ENCODE results near the gene ETS1.

The ETS1 gene

GRCh38 chr11:128590587-128590986, 3.2 kb upstream of the ETS1 start:
- Mint-ChIP-seq H3K4me3 (no peak overlapping the region), H3K9me3 (no peaks in the 10 kb centered on the region), H3K27ac (no peak overlapping the region), H3K36me3 (no peaks in the 10 kb centered on the region), H3K4me1 (peaks cover 6% of the 10 kb centered on the region)
- no peak for DNase-seq (ENCODE audit: low spot score in 2 of 2)
- no peak for ATAC-seq

- H3K36me3 Mint-ChIP-seq: no peaks in the 10 kb centered on the region
- ATAC-seq (no peak), DNase-seq (ENCODE audit: low spot score in 2 of 2) (no peak)
- H3K9me3 Mint-ChIP-seq: no peaks in the 10 kb centered on the region
- no peak overlapping the region for H3K4me3 Mint-ChIP-seq
- no peak overlapping the region for H3K27ac Mint-ChIP-seq
- peaks cover 11% of the 10 kb centered on the region for H3K4me1 Mint-ChIP-seq
Measured at GRCh38 chr11:128589998-128590397, 2.6 kb upstream of the ETS1 start.

- DNase-seq (ENCODE audit: low spot score in 2 of 2) (no peak), ATAC-seq (no peak)
- Mint-ChIP-seq H3K36me3 (no peaks in the 10 kb centered on the region), H3K4me1 (peaks cover 19% of the 10 kb centered on the region), H3K27ac (no peak overlapping the region), H3K9me3 (no peaks in the 10 kb centered on the region), H3K4me3 (no peak overlapping the region)
Measured at GRCh38 chr11:128588093-128588492, 735 bp upstream of the ETS1 start.

- Mint-ChIP-seq H3K4me3 (no peak overlapping the region), H3K36me3 (no peaks in the 10 kb centered on the region), H3K4me1 (peaks cover 24% of the 10 kb centered on the region), H3K9me3 (no peaks in the 10 kb centered on the region), H3K27ac (no peak overlapping the region)
- DNase-seq (ENCODE audit: low spot score in 2 of 2) (no peak), ATAC-seq (no peak)
Measured at GRCh38 chr11:128586689-128587088, 669 bp downstream of the ETS1 start.

GRCh38 chr11:128585498-128586238, 1.7 kb downstream of the ETS1 start:
- Mint-ChIP-seq H3K36me3 (no peaks in the 10 kb centered on the region), H3K27ac (no peak overlapping the region), H3K4me3 (no peak overlapping the region), H3K4me1 (peaks cover 32% of the 10 kb centered on the region), H3K9me3 (no peaks in the 10 kb centered on the region)
- no peak for ATAC-seq
- no peak for DNase-seq (ENCODE audit: low spot score in 2 of 2)

GRCh38 chr11:128584253-128584652, 3.1 kb downstream of the ETS1 start:
- Mint-ChIP-seq H3K4me1 (peaks cover 46% of the 10 kb centered on the region), H3K27ac (peak overlapping the region; percentile 79), H3K36me3 (no peaks in the 10 kb centered on the region), H3K4me3 (no peak overlapping the region), H3K9me3 (no peaks in the 10 kb centered on the region)
- ATAC-seq: no peak
- DNase-seq (ENCODE audit: low spot score in 2 of 2): no peak

- Mint-ChIP-seq H3K4me1 (peaks cover 50% of the 10 kb centered on the region), H3K9me3 (no peaks in the 10 kb centered on the region), H3K4me3 (no peak overlapping the region), H3K36me3 (no peaks in the 10 kb centered on the region), H3K27ac (no peak overlapping the region)
- no peak for ATAC-seq
- no peak for DNase-seq (ENCODE audit: low spot score in 2 of 2)
Measured at GRCh38 chr11:128582496-128583366, 4.6 kb downstream of the ETS1 start.

- Mint-ChIP-seq H3K9me3 (no peaks in the 10 kb centered on the region), H3K4me3 (no peak overlapping the region), H3K27ac (peak overlapping the region; percentile 91), H3K36me3 (no peaks in the 10 kb centered on the region), H3K4me1 (peaks cover 50% of the 10 kb centered on the region)
- no peak for ATAC-seq
- no peak for DNase-seq (ENCODE audit: low spot score in 2 of 2)
Measured at GRCh38 chr11:128581561-128582272, 5.6 kb downstream of the ETS1 start.

GRCh38 chr11:128580612-128581011, 6.7 kb downstream of the ETS1 start:
- H3K4me3 Mint-ChIP-seq: peak overlapping the region; percentile 56
- DNase-seq (ENCODE audit: low spot score in 2 of 2): no peak
- ATAC-seq: peak; percentile 71
- H3K4me1 Mint-ChIP-seq: peaks cover 46% of the 10 kb centered on the region
- H3K36me3 Mint-ChIP-seq: no peaks in the 10 kb centered on the region
- peak overlapping the region; percentile 91 for H3K27ac Mint-ChIP-seq
- no peaks in the 10 kb centered on the region for H3K9me3 Mint-ChIP-seq

- Mint-ChIP-seq H3K27ac (peak overlapping the region; percentile 91), H3K9me3 (no peaks in the 10 kb centered on the region), H3K4me3 (peak overlapping the region; percentile 56), H3K36me3 (no peaks in the 10 kb centered on the region), H3K4me1 (peaks cover 47% of the 10 kb centered on the region)
- DNase-seq (ENCODE audit: low spot score in 2 of 2): peak in 1 of 2 donors; percentile 61
- peak; percentile 97 for ATAC-seq
Measured at GRCh38 chr11:128579798-128580504, 7.4 kb downstream of the ETS1 start.

GRCh38 chr11:128576555-128576954, 10.8 kb downstream of the ETS1 start:
- no peak overlapping the region for H3K27ac Mint-ChIP-seq
- peaks cover 43% of the 10 kb centered on the region for H3K4me1 Mint-ChIP-seq
- no peak overlapping the region for H3K4me3 Mint-ChIP-seq
- no peak for ATAC-seq
- peaks cover 2% of the 10 kb centered on the region for H3K9me3 Mint-ChIP-seq
- DNase-seq (ENCODE audit: low spot score in 2 of 2): no peak
- no peaks in the 10 kb centered on the region for H3K36me3 Mint-ChIP-seq

- Mint-ChIP-seq H3K27ac (peak overlapping the region; percentile 3), H3K36me3 (no peaks in the 10 kb centered on the region), H3K4me3 (no peak overlapping the region), H3K4me1 (peaks cover 38% of the 10 kb centered on the region), H3K9me3 (peaks cover 2% of the 10 kb centered on the region)
- ATAC-seq: no peak
- DNase-seq (ENCODE audit: low spot score in 2 of 2): no peak
Measured at GRCh38 chr11:128575961-128576350, 11.4 kb downstream of the ETS1 start.

GRCh38 chr11:128575174-128575960, 12.0 kb downstream of the ETS1 start:
- no peaks in the 10 kb centered on the region for H3K36me3 Mint-ChIP-seq
- peak overlapping the region; percentile 3 for H3K27ac Mint-ChIP-seq
- no peak overlapping the region for H3K4me3 Mint-ChIP-seq
- ATAC-seq (no peak), DNase-seq (ENCODE audit: low spot score in 2 of 2) (no peak)
- H3K9me3 Mint-ChIP-seq: peaks cover 2% of the 10 kb centered on the region
- peaks cover 32% of the 10 kb centered on the region for H3K4me1 Mint-ChIP-seq

- DNase-seq (ENCODE audit: low spot score in 2 of 2): no peak
- Mint-ChIP-seq H3K9me3 (peaks cover 2% of the 10 kb centered on the region), H3K36me3 (no peaks in the 10 kb centered on the region), H3K4me1 (peaks cover 24% of the 10 kb centered on the region), H3K4me3 (no peak overlapping the region), H3K27ac (no peak overlapping the region)
- ATAC-seq: peak; percentile 65
Measured at GRCh38 chr11:128574576-128575011, 12.8 kb downstream of the ETS1 start.

All from stimulated activated effector memory CD8-positive, alpha-beta T cell treated with anti-CD3 and anti-CD28 coated beads, Interleukin-12 subunit alpha, Interleukin-12 subunit beta, amount 100 ng/mL, for 72 hours (primary cell).